Mucosa of descending colon (tissue), 3 donors: ENCODE measurements around the gene CDK6. TPM values are rescaled to one million over a fixed set of nuclear protein-coding genes. Genes with fewer than 3 reads are reported as not detected.

Experiments
- ATAC-seq: fragments of 200-7000 bp; cut with Tn5 transposase; one replicate; pipeline ENCODE4 v1.9.1; 2020; ENCODE audit warnings: mild to moderate bottlenecking, moderate library complexity
- DNase-seq, 3 donors: peaks; one replicate each; pipeline ENCODE4 v3.0.0-alpha.2; 2020
- H3K36me3 ChIP-seq: fragments of 200-600 bp; one replicate; pipeline ENCODE4 v1.8.0; 2021; ENCODE audit warnings: low read depth, mild to moderate bottlenecking
- H3K4me1 ChIP-seq: fragments of 200-600 bp; one replicate; pipeline ENCODE4 v1.8.0; 2021; ENCODE audit warnings: low read depth, mild to moderate bottlenecking
- H3K4me3 ChIP-seq: fragments of 200-600 bp; one replicate; pipeline ENCODE4 v1.8.0; 2021; ENCODE audit warnings: mild to moderate bottlenecking
- H3K9me3 ChIP-seq: fragments of 200-600 bp; one replicate; pipeline ENCODE4 v1.8.0; 2021; ENCODE audit warnings: mild to moderate bottlenecking
- CTCF ChIP-seq: fragments of 200-600 bp; IDR thresholded peaks from one replicate; pipeline ENCODE4 v1.8.0; 2022; ENCODE audit warnings: antibody characterized with exemption, mild to moderate bottlenecking
- intact Hi-C, 2 donors: fragments of 100-400 bp; cut with DNase I in 1 of 2; cut with micrococcal nuclease in 1 of 2; formaldehyde crosslinking; loops; one replicate each; pipeline versions ENCODE4 v1.11.0 to v1.11.1; 2022; cut with DNase I, micrococcal nuclease
- total RNA-seq, 3 donors: library from RNA; stranded (reverse); fragmentation: NEBNext Ultra II Directional in 2 of 3; extraction: Animal tissue kit (Norgen Biotek cat#: 25700) in 2 of 3; gene quantifications; one replicate each; pipeline versions ENCODE4 v1.2.1 to v1.2.4, GENCODE V29; 2021 to 2023
- donor health status: DM: no; HTN: no; CAD: no; lungs with moderate emphysema.
- donor health status: DM: no; HTN: no; CAD: no.
- donor health status: DM: no; HTN: yes; CAD: no.

The CDK6 gene
- total RNA-seq, 3 donors from 2014 or later: 23.4 to 52.4 (median 33.1) TPM

DNA sequence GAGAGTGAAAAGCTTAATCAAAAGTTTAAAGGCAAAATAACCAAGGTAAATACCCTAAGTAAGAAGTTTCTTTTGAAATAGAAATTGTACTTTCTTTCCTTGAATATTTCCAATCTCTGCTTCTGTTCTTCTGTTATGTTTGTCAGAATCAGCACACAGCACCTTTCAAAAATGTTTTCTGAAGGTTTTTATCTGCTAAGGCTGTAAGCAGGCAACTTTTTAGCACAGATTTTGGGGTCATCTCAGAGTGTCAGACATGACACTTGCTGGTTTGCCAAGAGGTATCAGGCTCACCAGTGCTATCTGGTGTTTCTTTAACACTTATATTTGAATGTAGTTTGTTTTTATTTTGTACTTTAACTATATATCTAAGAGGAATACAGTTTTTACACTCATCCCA lies 94.2 kb downstream of the CDK6 start:
- Histone ChIP-seq H3K36me3 (no peaks in the 10 kb centered on the region), H3K4me1 (peaks cover 10% of the 10 kb centered on the region), H3K4me3 (no peak overlapping the region), H3K9me3 (no peaks in the 10 kb centered on the region)
- no peak for TF ChIP-seq CTCF
- DNase-seq (no peak), ATAC-seq (no peak)
- intact Hi-C loops: no loop called here

DNA sequence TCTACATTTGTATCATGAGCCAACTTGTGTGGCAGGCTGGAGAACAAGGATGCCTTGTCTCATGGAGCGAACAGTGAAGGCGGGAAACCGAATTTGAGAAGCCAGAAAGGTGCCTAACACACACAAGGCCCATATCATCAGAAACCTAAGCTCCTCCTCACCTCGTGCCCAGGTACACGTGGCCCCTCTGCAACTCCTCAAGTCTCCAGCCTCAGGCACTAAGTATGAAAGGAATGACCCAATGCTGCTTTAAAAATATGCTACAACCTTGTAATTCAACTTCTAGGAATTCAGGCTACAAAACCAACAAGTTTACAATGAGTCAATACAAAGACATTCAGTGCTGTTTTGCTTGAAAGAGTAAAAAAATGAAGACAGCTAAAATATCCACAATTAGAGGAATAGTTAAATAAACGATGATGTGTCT lies 95.7 kb downstream of the CDK6 start:
- DNase-seq: no peak
- Histone ChIP-seq H3K36me3 (no peaks in the 10 kb centered on the region), H3K4me1 (peaks cover 11% of the 10 kb centered on the region), H3K4me3 (no peak overlapping the region), H3K9me3 (no peaks in the 10 kb centered on the region)
- intact Hi-C loops: no loop called here
- no peak for ATAC-seq
- TF ChIP-seq CTCF: no peak

GRCh38 chr7:92740134-92740533 lies 96.2 kb downstream of the CDK6 start:
- no peak for TF ChIP-seq CTCF
- H3K9me3 ChIP-seq: no peaks in the 10 kb centered on the region
- intact Hi-C loops: no loop called here

GRCh38 chr7:92739091-92739490 lies 97.3 kb downstream of the CDK6 start:
- intact Hi-C loops: no loop called here
- ATAC-seq (no peak), DNase-seq (no peak)
- TF ChIP-seq CTCF: no peak
- peaks cover 11% of the 10 kb centered on the region for H3K4me1 ChIP-seq
- H3K36me3 ChIP-seq: no peaks in the 10 kb centered on the region
- H3K4me3 ChIP-seq: no peak overlapping the region
- no peaks in the 10 kb centered on the region for H3K9me3 ChIP-seq

More at GRCh38 chr7:92740134-92740533, 96.2 kb downstream of the CDK6 start:
- no peak for ATAC-seq
- Histone ChIP-seq H3K36me3 (no peaks in the 10 kb centered on the region), H3K4me3 (no peak overlapping the region), H3K4me1 (peaks cover 11% of the 10 kb centered on the region)
- DNase-seq: no peak

GRCh38 chr7:92737706-92738105 lies 98.7 kb downstream of the CDK6 start:
- H3K9me3 ChIP-seq: no peaks in the 10 kb centered on the region
- H3K4me3 ChIP-seq: no peak overlapping the region
- intact Hi-C loops: no loop called here
- peaks cover 11% of the 10 kb centered on the region for H3K4me1 ChIP-seq
- no peaks in the 10 kb centered on the region for H3K36me3 ChIP-seq
- DNase-seq: no peak
- TF ChIP-seq CTCF: no peak
- ATAC-seq: peak; percentile 74

GRCh38 chr7:92736870-92737269 lies 99.5 kb downstream of the CDK6 start:
- intact Hi-C loops: no loop called here
- Histone ChIP-seq H3K9me3 (no peaks in the 10 kb centered on the region), H3K36me3 (no peaks in the 10 kb centered on the region), H3K4me3 (no peak overlapping the region), H3K4me1 (peaks cover 11% of the 10 kb centered on the region)
- no peak for TF ChIP-seq CTCF
- ATAC-seq (no peak), DNase-seq (no peak)
